Right lobe of liver (tissue), 6 donors: ENCODE results near the gene IMP4. TPM values are rescaled to one million over a fixed set of nuclear protein-coding genes. Genes with fewer than 3 reads are reported as not detected.

ENCODE experiments used
- ATAC-seq, 4 donors: fragments of 200-7000 bp; cut with Tn5 transposase; one replicate each; pipeline ENCODE4 v1.9.1; 2020; ENCODE audit warnings: mild to moderate bottlenecking in 4 of 4, moderate library complexity in 4 of 4
- DNase-seq, 3 donors: peaks; one replicate each; pipeline ENCODE4 v3.0.0-alpha.2; 2020
- H3K27ac ChIP-seq, 3 donors: fragments of 200-600 bp; one replicate each; pipeline ENCODE4 v1.8.0; 2022
- H3K27me3 ChIP-seq, 2 donors: fragments of 200-600 bp; one replicate each; pipeline ENCODE4 v1.8.0; 2022
- H3K36me3 ChIP-seq, 4 donors: fragments of 200-600 bp; sonication (generic) in 1 of 4; one replicate each; pipeline versions ENCODE4 v1.5.1 to v1.8.0; 2017 to 2022; ENCODE audit warnings: control low read depth in 1 of 4
- H3K4me1 ChIP-seq, 4 donors: fragments of 200-600 bp; sonication (generic) in 1 of 4; one replicate each; pipeline versions ENCODE4 v1.5.1 to v1.8.0; 2017 to 2022; ENCODE audit warnings: control low read depth in 1 of 4
- H3K4me3 ChIP-seq, 3 donors: fragments of 200-600 bp; one replicate each; pipeline ENCODE4 v1.8.0; 2022
- H3K9me3 ChIP-seq, 4 donors: fragments of 200-600 bp; sonication (generic) in 1 of 4; one replicate each; pipeline versions ENCODE4 v1.5.1 to v1.8.0; 2017 to 2022; ENCODE audit warnings: control low read depth in 1 of 4
- POLR2A ChIP-seq: fragments of 450-650 bp; IDR thresholded peaks from one replicate; pipeline ENCODE4 v1.6.1; 2017; ENCODE audit warnings: antibody characterized with exemption, mild to moderate bottlenecking
- WGBS: methylation state at CpG from one replicate; pipeline ENCODE4 v1.1.6; 2018; ENCODE audit warnings: low coverage, low lambda C conversion rate; ENCODE audit not compliant: insufficient coverage; ENCODE audit errors: missing lambda C conversion rate; 5-methylcytosine and 5-hydroxymethylcytosine counted together
- intact Hi-C, 2 donors: fragments of 100-400 bp; cut with DNase I; formaldehyde crosslinking; loops; one replicate each; pipeline versions ENCODE4 v1.11.2 to v1.14.1; 2022
- total RNA-seq, 6 experiments: library from RNA; depleted of rRNA in 2 of 6; stranded (reverse); fragments of >200 nt in 2 of 6; fragmentation: NEBNext Ultra II Directional in 3 of 6; extraction: Animal tissue kit (Norgen Biotek cat#: 25700) in 3 of 6; gene quantifications; one replicate each; pipeline versions ENCODE4 v1.1.0 to v1.2.4, GENCODE V29; 2016 to 2023
- TF ChIP-seq, protein P1 (sequence below), 4 donors: fragments of 200-600 bp in 3 of 4; fragments of 450-650 bp in 1 of 4; IDR thresholded peaks; one replicate each; pipeline versions ENCODE4 v1.5.1 to v1.8.0; 2016 to 2022; ENCODE audit warnings: antibody characterized with exemption in 4 of 4, mild to moderate bottlenecking in 2 of 4
- donor health status: DM: no; HTN: yes; CAD: no.
- donor health status: DM: no; HTN: no; CAD: no.
- donor health status: DM: no; HTN: no; CAD: no.
- donor health status: DM: no; HTN: yes; CAD: no.
- donor health status: DM: no; HTN: yes; CAD: no.

IMP4 gene
- total RNA-seq, 6 experiments from 2014 or later = 43.1 to 136 (median 56.7) TPM

GRCh38 chr2:130313812-130314334, 28.8 kb upstream of the IMP4 start:
- Histone ChIP-seq H3K27ac (no peak overlapping the region), H3K9me3 (no peaks in the 10 kb centered on the region), H3K27me3 (no peaks in the 10 kb centered on the region), H3K4me1 (no peaks in the 10 kb centered on the region), H3K36me3 (no peaks in the 10 kb centered on the region), H3K4me3 (no peak overlapping the region)
- no peak for ATAC-seq
- DNase-seq = no peak
- no CpG with 5 or more reads among the region's 12 CpGs for WGBS
- TF ChIP-seq, protein P1, sequence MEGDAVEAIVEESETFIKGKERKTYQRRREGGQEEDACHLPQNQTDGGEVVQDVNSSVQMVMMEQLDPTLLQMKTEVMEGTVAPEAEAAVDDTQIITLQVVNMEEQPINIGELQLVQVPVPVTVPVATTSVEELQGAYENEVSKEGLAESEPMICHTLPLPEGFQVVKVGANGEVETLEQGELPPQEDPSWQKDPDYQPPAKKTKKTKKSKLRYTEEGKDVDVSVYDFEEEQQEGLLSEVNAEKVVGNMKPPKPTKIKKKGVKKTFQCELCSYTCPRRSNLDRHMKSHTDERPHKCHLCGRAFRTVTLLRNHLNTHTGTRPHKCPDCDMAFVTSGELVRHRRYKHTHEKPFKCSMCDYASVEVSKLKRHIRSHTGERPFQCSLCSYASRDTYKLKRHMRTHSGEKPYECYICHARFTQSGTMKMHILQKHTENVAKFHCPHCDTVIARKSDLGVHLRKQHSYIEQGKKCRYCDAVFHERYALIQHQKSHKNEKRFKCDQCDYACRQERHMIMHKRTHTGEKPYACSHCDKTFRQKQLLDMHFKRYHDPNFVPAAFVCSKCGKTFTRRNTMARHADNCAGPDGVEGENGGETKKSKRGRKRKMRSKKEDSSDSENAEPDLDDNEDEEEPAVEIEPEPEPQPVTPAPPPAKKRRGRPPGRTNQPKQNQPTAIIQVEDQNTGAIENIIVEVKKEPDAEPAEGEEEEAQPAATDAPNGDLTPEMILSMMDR (IDR thresholded peaks at IDR 0.05) = no peak
- TF ChIP-seq POLR2A = no peak
- intact Hi-C loops = no loop called here

GRCh38 chr2:130314377-130314776, 28.3 kb upstream of the IMP4 start:
- Histone ChIP-seq H3K27ac (no peak overlapping the region), H3K36me3 (no peaks in the 10 kb centered on the region), H3K4me3 (no peak overlapping the region), H3K9me3 (no peaks in the 10 kb centered on the region), H3K4me1 (no peaks in the 10 kb centered on the region), H3K27me3 (no peaks in the 10 kb centered on the region)
- TF ChIP-seq, protein P1 (IDR thresholded peaks at IDR 0.05) = no peak
- TF ChIP-seq POLR2A = no peak
- intact Hi-C loops = no loop called here
- 100% methylated on average over 1 of the region's 3 CpGs for WGBS
- DNase-seq (no peak), ATAC-seq (no peak)

GRCh38 chr2:130316596-130316995, 26.1 kb upstream of the IMP4 start:
- 0% methylated on average over 1 of the region's 1 CpG for WGBS
- H3K27ac ChIP-seq = no peak overlapping the region
- intact Hi-C loops = no loop called here
- ATAC-seq (no peak), DNase-seq (no peak)
- no peaks in the 10 kb centered on the region for H3K9me3 ChIP-seq
- no peaks in the 10 kb centered on the region for H3K36me3 ChIP-seq
- TF ChIP-seq POLR2A = no peak
- TF ChIP-seq, protein P1 (IDR thresholded peaks at IDR 0.05) = no peak
- H3K4me3 ChIP-seq = no peak overlapping the region
- H3K4me1 ChIP-seq = no peaks in the 10 kb centered on the region
- no peaks in the 10 kb centered on the region for H3K27me3 ChIP-seq

DNA sequence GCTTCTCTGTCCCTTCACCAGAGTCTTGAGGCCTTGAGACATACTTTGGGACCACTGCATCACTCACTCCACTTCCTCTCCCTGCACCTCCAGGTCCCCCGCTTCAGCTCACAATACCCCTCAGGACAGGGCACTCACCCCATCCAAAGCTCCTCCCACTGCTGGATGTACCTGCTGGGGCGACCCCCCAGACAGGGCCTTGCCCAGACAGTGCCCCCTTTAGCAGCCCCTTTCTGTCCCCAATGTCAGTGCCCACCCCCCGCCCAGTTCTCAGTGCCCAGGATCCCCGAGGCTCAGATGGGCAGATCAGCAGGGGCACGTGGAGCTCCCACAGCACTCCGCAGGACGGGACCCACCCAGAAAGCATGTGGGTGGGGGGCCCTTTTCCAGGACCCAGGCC, 23.8 kb upstream of the IMP4 start:
- no peak overlapping the region for H3K4me3 ChIP-seq
- H3K4me1 ChIP-seq = no peaks in the 10 kb centered on the region
- no peaks in the 10 kb centered on the region for H3K27me3 ChIP-seq
- TF ChIP-seq, protein P1 (IDR thresholded peaks at IDR 0.05) = no peak
- TF ChIP-seq POLR2A = no peak
- no peak for ATAC-seq
- no peak overlapping the region for H3K27ac ChIP-seq
- 83% methylated on average over 1 of the region's 7 CpGs for WGBS
- H3K36me3 ChIP-seq = no peaks in the 10 kb centered on the region
- intact Hi-C loops = no loop called here
- no peak for DNase-seq
- no peaks in the 10 kb centered on the region for H3K9me3 ChIP-seq

GRCh38 chr2:130319536-130319935, 23.2 kb upstream of the IMP4 start:
- 64% methylated on average over 3 of the region's 3 CpGs for WGBS
- no peak for DNase-seq
- Histone ChIP-seq H3K4me1 (no peaks in the 10 kb centered on the region), H3K36me3 (no peaks in the 10 kb centered on the region), H3K4me3 (no peak overlapping the region), H3K27me3 (no peaks in the 10 kb centered on the region), H3K9me3 (no peaks in the 10 kb centered on the region), H3K27ac (no peak overlapping the region)
- intact Hi-C loops = no loop called here
- TF ChIP-seq, protein P1 (IDR thresholded peaks at IDR 0.05) = no peak
- TF ChIP-seq POLR2A = no peak
- no peak for ATAC-seq
